ENCODE measurements around the gene SMIM36. TPM values are rescaled to one million over a fixed set of nuclear protein-coding genes. Genes with fewer than 3 reads are reported as not detected.

The SMIM36 gene
- total and polyA plus RNA-seq, 2 donors from 2014 or later = not detected

DNA sequence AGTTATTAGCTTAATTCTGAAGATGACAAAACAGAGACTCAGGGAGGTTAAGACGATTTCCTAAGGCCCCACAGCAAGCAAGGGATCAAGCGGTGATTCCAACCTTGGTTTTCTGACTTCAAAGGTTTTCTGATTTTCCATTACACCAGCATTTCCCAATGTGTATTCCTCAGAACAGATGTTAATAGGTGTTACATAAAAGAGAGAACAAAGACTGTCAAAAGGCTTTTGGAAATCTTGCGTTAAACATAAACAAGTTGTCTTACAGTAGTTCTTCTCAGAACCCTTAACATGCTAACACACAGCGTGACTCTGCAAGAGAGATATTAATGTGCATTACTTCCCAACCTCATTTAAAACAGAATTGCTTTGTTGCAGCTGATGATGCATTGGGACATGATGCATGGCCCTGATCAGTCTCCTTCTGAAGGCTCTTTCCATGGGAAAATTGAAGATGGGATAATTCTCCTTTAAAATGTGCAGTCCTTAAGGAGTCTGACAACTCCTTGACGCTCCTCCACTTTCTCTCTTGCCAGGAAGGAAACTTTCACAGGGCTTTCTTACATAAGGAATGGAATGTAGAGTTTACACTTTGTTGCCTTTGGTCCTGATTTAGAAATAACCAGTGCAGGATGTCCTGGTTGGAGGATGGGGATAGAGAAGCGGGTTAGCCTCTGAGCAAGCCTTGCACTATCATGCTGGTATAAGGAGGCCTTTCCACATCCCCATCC, 68.1 kb downstream of the SMIM36 start:
- FAIRE-seq = no peak
- no peaks in the 10 kb centered on the region for H3K27me3 ChIP-seq (ENCODE audit: control insufficient read depth, insufficient read depth, low read length)
- H3K36me3 ChIP-seq (ENCODE audit: control insufficient read depth in 2 of 3, insufficient read depth in 3 of 3, low read length in 3 of 3) = no peaks in the 10 kb centered on the region
- no peak overlapping the region for H3K27ac ChIP-seq (ENCODE audit: low read depth in 2 of 2, low read length in 2 of 2)
- no peak for DNase-seq
- H3K4me3 ChIP-seq (ENCODE audit: low read length in 3 of 3) = no peak overlapping the region
- no peak overlapping the region for H3K9ac ChIP-seq (ENCODE audit: low read length in 3 of 3)
- TF ChIP-seq CTCF (IDR thresholded peaks at IDR 0.05; ENCODE audit: borderline replicate concordance, extremely low read depth, insufficient read depth) = no peak
- intact Hi-C loops (cut with DNase I) = no loop called here
- H3K9me3 ChIP-seq (ENCODE audit: control insufficient read depth in 2 of 3, insufficient read depth in 1 of 3, low read length in 3 of 3) = no peaks in the 10 kb centered on the region
- peaks cover 0 to 20% (median 9%) of the 10 kb centered on the region in 3 donors for H3K4me1 ChIP-seq (ENCODE audit: control insufficient read depth in 2 of 3, insufficient read depth in 2 of 3, low read depth in 1 of 3, low read length in 3 of 3)

DNA sequence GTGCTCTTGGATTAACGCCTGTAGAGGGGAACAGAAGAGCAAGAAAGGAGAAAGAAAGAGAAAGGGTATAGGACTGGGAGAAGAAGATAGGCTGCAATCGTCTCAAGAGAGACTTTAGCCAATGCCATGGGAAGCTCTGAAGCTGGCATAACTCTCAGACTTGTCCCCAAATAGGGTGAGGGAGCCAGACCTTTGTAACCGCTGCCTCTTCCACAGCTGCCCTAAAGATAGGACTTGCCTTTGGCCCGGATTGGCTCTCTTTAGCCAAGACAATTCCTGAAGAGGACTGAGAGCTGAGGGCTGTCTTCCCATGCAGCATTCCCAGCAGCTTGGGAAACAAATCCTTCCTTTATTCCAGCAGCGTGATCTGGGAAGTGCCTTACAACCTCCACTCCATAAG, 68.8 kb downstream of the SMIM36 start:
- Histone ChIP-seq H3K27ac (ENCODE audit: low read depth in 2 of 2, low read length in 2 of 2) (no peak overlapping the region), H3K27me3 (ENCODE audit: control insufficient read depth, insufficient read depth, low read length) (no peaks in the 10 kb centered on the region), H3K9me3 (ENCODE audit: control insufficient read depth in 2 of 3, insufficient read depth in 1 of 3, low read length in 3 of 3) (no peaks in the 10 kb centered on the region), H3K9ac (ENCODE audit: low read length in 3 of 3) (no peak overlapping the region), H3K4me3 (ENCODE audit: low read length in 3 of 3) (no peak overlapping the region), H3K4me1 (ENCODE audit: control insufficient read depth in 2 of 3, insufficient read depth in 2 of 3, low read depth in 1 of 3, low read length in 3 of 3) (peaks cover 0 to 20% (median 9%) of the 10 kb centered on the region in 3 donors), H3K36me3 (ENCODE audit: control insufficient read depth in 2 of 3, insufficient read depth in 3 of 3, low read length in 3 of 3) (no peaks in the 10 kb centered on the region)
- no peak for TF ChIP-seq CTCF (IDR thresholded peaks at IDR 0.05; ENCODE audit: borderline replicate concordance, extremely low read depth, insufficient read depth)
- FAIRE-seq (no peak), DNase-seq (no peak)
- intact Hi-C loops (cut with DNase I) = no loop called here

GRCh38 chr17:55441544-55441943, 69.7 kb downstream of the SMIM36 start:
- no peak overlapping the region for H3K9ac ChIP-seq (ENCODE audit: low read length in 3 of 3)
- FAIRE-seq = no peak
- DNase-seq = no peak
- no peak overlapping the region for H3K27ac ChIP-seq (ENCODE audit: low read depth in 2 of 2, low read length in 2 of 2)
- peaks cover 0 to 19% (median 8%) of the 10 kb centered on the region in 3 donors for H3K4me1 ChIP-seq (ENCODE audit: control insufficient read depth in 2 of 3, insufficient read depth in 2 of 3, low read depth in 1 of 3, low read length in 3 of 3)
- H3K4me3 ChIP-seq (ENCODE audit: low read length in 3 of 3) = no peak overlapping the region
- H3K9me3 ChIP-seq (ENCODE audit: control insufficient read depth in 2 of 3, insufficient read depth in 1 of 3, low read length in 3 of 3) = no peaks in the 10 kb centered on the region
- intact Hi-C loops (cut with DNase I) = no loop called here
- H3K27me3 ChIP-seq (ENCODE audit: control insufficient read depth, insufficient read depth, low read length) = no peaks in the 10 kb centered on the region
- TF ChIP-seq CTCF (IDR thresholded peaks at IDR 0.05; ENCODE audit: borderline replicate concordance, extremely low read depth, insufficient read depth) = no peak
- no peaks in the 10 kb centered on the region for H3K36me3 ChIP-seq (ENCODE audit: control insufficient read depth in 2 of 3, insufficient read depth in 3 of 3, low read length in 3 of 3)
